NCI-H128 (cell line): Measurements from ENCODE around the gene CIB4.

Experiments used
- DNase-seq: peaks from one replicate; lab custom pipeline; 2025; ENCODE audit not compliant: unreplicated experiment; lab: John Stamatoyannopoulos, UW

The CIB4 gene

DNA sequence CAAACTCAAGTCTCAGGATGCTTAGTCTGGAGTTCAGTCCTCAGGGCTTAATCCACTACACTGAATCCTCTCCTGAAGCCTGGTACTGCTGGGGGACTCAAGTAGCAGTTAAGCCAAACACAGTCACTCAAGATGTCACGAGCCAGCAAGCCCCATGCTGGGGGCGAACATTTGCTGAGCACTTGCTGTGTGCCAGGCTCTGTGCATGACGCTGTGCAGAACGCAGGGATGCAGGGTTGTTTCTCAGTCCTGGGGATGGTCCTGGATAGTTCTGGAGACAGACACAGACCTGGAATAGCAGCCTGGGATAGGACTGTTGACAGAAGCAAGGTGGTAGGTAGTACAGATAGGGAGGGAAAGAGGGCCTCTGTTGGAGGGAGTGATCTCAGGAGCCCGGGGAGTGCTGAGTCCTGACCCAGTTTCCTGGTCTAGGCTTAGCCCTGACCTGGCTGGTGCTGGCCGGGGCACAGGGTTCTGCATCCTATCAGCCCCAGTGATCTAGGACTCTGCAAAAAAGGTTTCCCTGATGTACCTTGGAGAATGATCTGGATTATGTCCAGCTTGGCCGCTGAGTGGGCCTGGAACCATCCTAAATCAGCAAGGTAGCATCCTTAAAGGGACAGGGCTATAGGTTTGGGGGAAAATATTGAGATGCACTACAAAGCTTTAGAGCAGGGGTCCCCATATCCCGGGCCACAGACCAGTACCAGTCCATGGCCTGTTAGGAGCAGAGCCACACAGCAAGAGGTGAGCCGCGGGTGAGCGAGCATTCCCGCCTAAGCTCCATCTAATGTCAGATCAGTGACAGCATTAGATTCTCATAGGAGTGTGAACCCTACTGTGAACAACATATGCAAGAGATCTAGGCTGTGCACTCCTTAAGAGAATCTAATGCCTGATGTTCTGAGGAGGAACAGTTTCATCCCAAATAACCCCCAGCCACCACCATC is 108.6 kb downstream of the CIB4 start:
- no peak for DNase-seq
